HG03196 (cell line): Measurements from ENCODE around the gene TMEM150B.

Source experiments
- ATAC-seq: cut with Tn5 transposase; IDR thresholded peaks from one replicate; pipeline ENCODE4 v1.9.1; 2021; ENCODE audit not compliant: unreplicated experiment

The TMEM150B gene

DNA sequence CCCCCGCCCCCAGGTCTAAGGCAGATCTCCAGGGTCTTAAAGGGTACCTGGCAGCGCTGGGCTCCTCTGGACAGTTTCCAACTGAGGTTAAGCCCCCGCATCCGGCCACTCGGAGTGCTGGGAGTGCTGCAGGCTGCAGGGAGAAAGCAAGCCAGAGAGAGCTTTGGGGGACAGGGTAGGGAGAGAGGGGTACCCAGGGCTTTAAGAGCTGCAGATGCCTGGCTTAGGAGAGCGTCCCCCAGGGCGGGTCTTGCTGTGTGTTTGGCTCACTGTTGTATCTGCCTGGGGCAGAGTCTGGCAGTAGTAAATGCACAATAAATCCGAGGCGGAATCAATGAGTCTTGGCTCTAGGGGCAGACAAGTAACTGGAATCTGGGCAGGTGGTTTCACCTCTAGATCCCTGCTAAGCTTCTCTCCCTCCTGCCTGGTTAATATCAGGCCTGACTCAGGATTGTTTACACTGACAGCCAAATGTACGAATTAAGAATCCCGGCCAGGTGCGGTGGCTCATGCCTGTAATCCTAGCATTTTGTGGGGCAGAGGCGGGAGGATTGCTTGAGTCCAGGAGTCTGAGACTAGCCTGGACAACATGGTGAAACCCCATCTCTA, 30.2 kb upstream of the TMEM150B start:
- ATAC-seq: no peak

DNA sequence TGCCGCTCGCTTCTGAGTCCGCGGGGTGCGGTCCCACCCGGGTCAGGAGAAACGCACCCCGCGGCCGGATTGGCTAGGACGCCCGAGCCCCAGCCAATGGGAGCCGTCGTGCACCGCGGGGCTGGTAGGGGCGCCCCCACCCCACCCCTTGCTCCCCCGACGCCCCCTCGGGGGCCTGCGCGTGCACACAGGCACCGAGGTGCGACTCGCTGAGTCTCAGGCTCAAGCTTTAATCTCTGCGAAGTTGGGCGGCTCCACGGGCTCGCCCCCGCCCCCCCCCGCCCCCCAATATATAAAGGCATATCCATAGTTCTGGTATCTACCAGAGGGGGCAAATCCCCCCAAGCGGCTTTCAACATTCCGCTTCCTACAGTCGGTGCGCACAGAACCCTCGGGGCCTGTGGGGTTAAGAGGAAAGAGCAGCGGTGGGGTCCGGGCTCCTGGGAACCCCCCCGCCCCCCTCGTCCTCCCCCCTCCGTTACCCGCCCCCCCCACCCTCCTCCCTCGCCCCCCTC, 29.6 kb upstream of the TMEM150B start, which contains the start of gene COX6B2:
Gene COX6B2, minus strand, starts transcription at position 22 of the 515 bp plus-strand sequence. CDS start 198 bp downstream, outside the sequence.
- no peak for ATAC-seq

DNA sequence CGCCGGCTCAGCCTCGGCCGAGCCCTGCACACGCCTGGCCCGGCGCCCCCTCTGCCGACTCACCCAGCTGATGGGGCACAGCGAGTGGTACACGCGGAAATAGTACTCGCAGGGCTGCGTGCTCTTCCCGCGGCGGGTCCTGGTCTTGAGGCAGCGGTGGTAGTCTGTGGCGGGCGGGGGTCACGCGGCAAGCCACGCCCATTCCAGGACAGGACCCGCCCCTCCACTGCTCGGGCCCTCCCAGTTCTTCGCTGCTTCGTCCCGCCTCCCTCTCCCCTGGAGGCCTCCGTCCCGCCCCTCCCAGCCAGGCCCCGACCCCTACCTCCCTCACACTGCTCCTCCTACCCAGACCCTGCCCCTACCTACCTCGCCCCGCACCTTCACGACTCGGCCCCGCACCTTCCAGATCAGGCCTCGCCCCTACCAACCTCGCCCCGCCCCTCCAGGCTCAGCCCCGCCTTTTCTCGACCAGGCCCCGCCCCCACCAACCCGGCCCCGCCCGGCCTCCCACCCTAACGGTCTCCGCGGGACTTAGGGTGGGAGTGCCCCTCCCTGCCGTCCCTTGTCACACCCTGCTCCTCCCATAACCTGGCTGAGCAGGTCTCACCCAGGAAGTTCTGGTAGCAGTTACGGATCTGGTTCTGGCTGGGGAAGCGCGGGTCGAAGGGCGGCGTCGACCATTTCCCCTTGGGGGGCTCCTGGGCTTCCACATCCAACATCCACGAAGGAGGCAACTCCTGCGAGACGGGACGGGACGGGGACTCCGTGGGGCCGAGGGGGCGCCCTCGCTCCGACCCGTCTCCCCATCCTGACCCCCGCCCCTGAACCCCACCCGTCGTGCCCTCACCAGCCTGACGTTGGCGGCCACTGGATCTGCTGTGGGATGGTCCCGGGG, 28.9 kb upstream of the TMEM150B start:
- no peak for ATAC-seq

DNA sequence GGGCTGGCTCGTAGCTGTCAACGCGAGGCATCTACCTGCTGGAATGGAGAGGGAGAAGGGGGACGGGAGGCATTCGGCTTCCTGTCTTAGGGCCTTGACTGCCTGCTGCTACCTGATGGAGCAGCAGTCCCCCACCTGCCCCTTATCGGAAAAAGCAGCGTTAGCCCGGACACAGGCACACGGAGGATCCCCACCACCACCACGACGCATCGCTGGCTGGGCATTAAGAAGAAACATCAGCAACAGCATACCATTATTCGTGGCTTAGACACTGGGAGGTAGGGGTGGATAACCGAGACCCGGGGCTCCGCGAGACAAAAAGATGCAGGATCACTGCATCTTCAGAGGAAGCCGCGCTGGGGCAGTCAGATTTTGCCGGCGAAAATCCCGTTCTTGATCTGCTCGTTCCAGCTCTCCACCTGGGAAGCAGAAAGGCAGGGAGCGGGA, 28.2 kb upstream of the TMEM150B start:
- ATAC-seq: no peak

DNA sequence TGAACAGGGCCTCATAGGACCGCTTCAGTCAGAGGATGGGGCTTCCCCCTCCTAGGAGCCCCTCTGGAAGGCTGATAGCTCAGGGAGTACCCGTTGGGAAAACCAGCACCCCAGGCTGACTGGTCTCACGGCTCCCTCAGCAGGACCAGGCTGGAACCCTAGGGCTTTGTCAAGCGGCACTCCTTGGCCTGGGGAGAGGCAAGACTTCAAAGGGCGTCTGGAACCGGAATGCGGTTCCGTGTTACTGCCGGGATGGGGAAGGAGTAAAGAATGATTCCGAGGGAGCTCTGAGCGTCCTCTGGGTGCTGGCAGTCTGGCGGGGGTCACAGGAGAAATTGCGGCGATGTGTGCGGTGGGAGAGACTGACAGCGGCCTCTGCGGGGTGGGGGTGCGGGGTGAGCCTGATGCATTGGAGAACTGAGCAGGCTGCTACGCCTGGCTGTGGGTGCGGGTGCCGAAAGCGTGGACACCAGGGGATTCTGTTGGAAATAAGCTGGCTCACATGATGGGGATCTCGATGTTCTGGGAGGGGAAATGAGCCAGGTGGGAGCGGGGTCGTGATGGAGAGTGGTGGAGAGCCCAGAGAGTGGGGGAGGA, 27.5 kb upstream of the TMEM150B start:
- no peak for ATAC-seq

DNA sequence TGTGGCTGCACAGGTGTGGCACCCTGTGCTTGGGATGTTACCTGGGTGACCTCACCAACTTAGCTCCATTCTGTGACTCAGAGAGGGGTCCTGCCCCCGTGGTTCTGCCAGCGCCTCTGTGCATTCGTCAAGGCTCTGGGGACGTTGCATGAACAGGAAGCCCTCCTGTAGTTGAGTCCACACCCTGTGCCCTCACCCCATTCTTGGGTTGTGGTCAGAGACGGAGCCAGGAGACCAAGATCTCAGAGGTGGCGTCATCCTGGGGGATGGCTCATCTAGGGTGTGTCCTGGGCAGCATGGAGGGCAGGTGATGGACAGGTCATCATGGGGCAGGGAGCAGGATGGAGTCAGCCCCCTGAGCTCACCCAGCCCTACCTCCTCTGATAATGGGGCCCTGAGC, 26.9 kb upstream of the TMEM150B start:
- ATAC-seq: no peak

DNA sequence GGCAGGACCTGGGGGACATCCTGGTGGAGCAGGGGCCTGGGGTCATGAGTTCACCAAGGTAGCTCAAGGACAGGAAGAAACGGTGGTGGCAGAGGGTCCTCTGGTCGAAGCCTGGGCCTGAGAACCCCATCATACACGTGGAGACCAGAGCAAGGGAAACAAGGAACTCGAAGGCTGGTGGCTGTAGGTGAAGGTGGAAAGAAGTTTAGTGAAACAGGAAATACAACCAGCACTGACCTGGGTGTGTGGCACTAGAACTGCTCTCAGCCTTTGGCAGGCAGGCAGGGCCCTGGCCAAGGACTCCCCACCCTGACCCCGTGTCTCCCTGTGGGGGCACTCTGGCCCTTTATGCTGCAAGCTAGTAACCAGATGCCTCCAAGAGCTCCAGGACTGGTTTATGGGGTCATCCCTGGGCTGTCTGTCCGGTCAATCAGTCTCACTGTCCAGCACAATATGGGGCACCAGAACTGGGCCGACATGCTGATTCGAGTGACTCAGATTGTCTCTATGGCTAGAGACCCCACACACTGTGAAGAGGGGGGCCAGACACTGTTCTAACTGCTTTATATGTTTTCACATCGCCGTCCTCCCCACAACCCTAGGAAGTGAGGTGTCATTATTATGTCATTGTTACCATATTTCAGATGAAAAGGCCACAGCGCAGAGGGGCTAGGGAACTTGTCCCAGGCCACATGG, 25.6 kb upstream of the TMEM150B start:
- no peak for ATAC-seq

DNA sequence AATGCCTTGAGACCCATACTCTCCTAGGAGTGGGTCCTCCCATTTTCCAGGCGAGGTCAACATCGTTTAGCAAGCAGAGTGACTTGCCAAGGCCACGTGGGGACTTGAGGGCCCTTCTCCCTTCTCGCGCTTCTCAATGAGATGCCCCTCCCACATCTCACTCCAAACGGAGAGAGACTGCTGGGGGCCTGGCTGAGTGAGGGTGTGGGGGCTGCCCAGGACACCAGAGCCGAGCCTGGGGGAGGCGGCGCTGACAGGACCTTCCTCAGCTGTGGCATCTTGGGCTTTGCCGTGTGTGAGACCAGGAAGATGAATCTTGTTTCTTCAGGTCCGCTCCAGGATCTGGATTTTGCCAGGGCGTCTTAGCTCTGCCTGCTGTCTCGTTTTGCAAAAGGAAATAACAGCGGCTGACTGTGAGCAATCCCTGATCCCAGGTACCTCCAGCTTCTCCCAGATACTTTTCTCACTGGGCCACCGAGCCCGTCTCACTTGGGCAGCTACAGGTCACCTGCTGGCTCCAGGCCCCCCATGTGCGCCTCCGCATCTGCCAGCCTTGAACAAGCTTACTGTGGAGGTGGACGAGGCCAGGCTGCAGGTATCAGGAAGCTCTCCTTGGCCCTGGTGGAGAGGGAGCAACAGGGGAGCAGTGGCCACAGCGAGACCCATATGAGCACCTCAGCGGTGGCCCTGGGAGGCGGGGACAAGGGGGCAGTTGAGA, 23.3 kb upstream of the TMEM150B start:
- ATAC-seq: no peak

DNA sequence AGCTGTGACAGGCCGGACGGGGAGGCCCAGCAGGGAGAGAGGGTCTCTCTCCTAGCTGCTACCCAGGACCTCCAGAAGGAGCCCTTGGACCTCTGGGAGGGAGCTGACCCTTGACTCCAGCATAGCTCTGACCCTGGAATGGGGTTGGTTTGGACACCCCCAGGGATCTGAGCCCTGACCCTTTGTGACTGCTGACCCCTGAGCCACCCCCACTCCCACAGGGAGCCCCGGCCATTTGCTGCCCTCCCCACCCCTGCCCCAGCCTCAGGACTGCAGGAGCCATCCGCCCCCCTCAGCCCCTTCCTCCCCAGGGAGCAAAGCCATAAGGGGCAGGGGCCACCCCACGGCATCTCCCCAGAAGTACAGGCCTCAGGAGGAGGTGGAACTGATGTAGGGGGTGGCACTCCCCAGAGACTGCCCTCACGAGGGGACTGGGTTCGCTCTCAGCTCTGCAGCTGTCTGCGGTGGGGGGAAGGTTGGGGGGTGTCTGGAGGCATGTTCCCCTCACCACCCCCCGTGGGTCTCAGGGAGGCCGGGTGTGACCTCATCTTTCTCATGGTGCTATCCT, 22.4 kb upstream of the TMEM150B start:
- ATAC-seq: no peak

DNA sequence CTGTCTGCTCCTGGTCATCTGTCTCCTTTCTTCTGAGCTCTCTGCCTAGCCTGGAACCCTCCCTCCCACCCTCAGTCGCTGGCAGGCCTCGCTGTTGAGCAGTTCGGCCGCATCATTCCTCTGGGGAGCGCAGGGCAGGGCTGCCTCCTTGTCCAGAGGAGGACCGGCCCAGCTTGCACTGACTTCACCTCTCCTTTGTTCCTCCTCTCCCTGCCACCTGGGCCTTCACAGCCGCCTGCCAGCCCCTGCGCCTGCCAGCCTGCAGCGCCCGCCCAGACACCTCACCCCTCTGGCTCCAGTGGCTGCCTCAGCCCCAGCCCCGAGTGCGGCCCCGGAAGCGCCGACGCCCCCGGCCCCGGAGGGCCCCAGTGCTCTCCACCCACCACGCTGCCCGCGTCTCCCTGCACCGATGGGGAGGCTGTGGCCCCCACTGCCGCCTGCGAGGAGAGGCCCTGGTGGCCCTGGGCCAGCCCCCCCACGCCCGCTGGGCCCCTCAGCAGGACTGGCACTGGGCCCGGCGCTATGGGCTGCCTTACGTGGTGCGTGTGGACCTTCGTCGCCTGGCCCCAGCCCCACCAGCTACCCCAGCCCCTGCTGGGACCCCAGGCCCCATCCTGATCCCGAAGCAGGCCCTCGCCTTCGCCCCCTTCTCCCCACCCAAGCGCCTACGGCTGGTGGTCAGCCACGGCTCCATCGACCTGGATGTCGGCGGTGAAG, 21.7 kb upstream of the TMEM150B start:
- ATAC-seq: no peak

DNA sequence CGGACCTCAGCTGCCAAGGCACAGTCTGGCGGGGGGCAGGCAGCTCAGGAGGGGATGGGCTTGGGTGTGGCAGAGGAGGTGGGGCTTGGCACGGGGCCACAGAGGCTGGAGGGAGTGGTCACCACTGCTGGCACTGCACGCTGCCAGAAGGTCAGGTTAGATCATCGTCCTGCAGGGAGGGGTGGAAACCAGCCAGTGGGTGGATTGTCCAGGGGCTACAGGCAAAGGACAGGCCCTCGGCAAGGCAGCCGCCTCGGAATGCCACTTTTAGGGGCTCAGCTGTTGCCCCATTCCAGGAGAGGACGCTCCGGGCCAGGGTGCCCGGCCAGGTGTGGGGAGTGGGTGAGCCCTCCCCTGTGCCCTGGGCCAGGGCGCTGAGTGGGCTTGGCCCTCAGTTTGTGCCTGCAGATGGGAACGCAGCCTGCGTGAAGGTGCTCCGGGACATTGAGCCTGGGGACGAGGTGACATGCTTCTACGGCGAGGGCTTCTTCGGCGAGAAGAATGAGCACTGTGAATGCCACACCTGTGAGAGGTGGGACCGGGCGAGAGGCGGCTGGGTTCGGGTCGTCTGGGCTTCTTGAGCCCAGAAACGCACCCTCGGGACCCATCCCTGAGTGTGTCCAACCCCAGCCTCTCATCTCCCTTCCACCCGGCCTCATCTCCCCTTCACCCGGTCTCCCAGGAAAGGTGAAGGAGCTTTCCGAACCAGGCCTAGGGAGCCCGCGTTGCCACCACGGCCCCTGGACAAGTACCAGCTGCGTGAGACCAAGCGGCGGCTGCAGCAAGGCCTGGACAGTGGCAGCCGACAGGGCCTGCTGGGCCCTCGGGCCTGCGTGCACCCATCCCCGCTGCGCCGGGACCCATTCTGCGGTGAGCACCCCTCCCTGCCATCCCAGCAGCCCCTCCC, 20.9 kb upstream of the TMEM150B start:
- ATAC-seq: no peak

DNA sequence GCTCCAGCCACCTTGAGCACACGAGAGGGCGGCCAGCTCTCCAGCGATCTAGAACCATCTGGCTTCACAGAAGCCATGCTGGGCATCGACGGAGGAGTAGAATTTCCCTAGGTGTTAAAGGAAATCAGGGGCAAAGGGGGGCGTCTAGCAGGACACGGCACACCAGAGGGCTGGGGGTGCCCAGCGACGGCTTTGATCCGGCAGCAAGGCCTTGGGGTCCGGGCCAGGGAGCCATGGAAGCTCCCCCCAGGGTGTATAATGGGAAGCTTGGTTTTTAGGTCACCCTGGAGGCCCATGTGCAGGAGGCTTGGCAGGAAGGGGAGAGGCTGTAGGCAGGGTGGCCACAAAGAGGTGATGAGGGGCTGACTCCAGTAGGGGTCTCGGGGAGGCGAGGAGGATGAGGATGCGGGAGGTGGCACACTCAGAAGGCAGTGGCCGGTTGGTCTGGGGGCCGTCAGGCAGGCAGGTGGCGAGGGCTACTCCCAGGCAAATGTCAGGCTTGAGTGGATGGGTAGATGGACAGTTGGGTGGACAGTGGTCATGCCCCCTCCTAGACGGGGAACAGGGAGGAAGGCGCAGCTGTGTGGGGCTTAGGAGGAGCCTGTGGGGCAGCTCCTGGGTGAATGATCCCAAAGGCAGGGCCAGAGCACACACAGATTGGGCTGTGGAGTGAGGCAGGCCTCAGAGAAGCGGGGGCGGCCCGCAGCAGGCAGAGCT, 20.1 kb upstream of the TMEM150B start:
- ATAC-seq: no peak

DNA sequence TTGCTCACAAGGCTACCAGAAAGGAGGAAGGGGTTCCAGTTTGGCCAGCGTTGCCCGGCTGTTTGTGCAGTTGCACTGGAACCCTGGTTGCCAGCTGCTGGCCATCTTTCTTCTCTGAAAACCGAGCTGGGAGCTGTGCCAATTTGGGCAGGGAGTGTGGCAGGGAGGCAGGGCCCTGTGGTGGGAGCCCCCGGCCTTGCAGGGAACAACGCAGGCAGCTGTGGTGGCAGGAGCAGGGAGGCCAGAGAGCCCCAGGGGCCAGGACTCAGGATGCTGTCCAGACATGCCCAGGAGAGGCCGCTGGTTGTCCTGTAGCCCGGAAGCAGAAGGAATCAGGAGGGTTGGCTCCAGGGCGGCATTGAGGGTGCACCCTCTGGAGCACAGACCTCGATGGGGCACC, 19.3 kb upstream of the TMEM150B start:
- no peak for ATAC-seq

DNA sequence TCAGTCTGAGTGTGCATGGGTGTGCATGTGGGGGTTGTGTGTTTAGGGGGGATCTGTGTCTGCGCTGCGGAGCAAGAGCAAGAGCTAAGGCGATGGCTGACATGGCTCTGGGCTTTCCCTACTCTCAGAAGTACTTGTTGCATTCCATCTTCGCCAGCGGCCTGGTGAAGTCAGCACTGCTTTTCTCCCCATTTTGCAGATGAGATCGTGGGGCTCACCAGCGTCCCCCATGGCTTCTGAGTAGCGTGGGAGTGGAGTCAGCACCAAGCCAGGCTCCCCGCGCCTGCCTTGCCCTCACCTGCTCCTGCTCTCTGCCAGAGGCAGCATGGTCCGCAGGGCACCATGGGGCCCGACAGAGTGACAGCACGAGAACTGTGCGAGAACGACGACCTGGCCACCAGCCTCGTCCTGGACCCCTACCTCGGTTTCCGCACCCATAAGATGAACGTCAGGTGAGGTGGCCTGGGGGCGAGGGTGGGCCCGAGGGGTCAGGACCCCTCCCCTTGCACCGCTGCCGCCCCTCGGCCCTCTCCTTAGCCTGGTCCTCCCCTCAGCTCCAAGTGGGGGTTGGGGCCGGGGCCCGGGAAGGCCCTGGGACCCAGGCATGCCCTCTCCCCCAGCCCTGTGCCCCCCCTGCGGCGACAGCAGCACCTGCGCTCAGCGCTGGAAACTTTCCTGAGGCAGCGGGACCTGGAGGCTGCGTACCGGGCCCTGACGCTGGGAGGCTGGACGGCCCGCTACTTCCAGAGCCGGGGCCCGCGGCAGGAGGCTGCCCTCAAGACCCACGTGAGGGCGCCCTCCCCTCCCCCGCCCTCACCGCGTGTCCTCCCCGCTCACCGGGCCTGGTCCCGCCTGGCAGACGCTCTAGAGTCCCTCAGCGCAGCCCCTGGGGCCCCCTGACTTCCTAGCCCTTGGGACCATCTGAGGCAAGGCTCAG, 16.7 kb upstream of the TMEM150B start:
- ATAC-seq: no peak

DNA sequence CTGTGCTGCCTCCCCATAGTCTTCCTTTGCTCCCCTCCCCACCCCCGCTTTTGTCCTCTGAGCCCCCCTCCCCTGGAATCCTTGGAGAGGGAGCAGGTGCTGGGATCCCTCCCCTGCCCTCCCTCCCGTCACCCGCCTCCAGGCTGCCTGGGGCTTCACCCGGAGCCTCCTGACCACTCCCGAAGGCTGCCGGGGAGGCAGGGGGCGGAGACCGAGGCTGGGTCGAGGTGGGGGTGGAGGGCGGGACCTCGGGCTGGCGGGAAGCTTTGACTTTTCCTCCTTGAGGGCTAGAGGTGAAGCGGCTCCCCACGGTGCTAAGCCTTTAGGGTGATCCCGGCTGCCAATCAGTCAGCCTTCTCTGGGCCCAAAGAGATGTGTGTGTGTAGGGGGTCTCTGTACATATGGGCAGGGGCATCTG, 16.0 kb upstream of the TMEM150B start:
- ATAC-seq: no peak

DNA sequence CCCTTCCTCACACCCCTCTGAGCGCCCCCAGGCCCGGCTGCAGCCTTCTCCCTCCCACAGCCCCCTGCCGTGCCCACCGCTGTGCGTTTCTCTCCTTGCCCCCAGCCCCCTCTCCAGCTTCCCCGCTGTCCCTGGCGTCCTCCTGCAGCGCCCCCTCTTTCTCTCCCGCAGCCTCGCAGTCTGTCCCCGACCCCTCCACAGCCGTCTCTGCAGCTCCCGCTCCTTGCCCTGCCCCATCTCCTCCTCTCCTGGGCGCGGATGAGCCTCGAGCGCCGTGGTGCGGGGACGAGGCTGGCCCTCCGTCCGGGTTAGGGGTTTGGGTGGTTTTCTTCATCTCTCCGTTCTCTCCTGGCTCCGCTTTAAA, 15.6 kb upstream of the TMEM150B start:
- no peak for ATAC-seq
